HG03460 (cell line): ENCODE data around the gene ZFYVE9.
"Not testable (repeated sequence)": the region's sequence is repeated elsewhere in the genome, so short reads cannot be mapped to it uniquely, and the experiment has no call there.

Source experiments
- ATAC-seq: cut with Tn5 transposase; IDR thresholded peaks from one replicate; pipeline ENCODE4 v1.9.1; 2021; ENCODE audit not compliant: unreplicated experiment

The ZFYVE9 gene

DNA sequence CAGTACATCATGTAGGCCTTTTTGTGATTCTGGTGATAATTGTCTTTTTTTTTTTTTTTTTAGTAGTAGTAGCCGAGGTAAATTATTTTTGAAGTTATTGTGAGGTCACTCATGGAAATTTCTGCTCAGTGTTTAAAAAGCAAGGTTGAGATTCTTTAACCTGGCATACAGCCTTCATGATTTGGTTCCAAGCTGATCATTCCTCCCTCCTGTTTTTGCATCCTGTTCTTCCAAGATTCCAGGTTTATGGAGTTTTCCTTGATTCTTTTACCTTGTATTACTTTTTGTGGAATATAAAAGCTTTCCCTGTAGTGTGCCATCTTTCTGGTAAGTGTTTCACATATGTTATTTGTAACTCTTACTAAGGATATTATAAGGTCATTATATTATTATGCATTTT lies 9.1 kb downstream of the ZFYVE9 start:
- no peak for ATAC-seq

DNA sequence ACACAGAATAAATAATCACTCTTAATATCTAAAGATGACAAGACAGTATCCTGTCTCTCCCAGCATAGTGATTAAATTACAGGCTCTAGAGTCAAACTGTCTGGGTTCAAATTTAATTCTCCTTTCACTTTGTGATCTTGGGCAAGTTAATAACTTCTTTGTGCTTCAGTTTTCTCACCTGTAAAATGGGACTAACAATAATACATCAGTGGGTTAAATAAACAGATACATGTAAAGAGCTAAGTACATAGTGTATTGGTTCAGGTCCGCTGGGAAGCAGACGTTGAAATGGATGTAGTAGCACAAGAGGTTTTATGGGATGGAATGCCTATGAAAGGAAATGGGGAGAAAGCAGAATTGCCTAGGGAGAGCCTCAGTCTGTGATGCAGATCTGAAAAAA lies 10.7 kb downstream of the ZFYVE9 start:
- ATAC-seq, result no peak

DNA sequence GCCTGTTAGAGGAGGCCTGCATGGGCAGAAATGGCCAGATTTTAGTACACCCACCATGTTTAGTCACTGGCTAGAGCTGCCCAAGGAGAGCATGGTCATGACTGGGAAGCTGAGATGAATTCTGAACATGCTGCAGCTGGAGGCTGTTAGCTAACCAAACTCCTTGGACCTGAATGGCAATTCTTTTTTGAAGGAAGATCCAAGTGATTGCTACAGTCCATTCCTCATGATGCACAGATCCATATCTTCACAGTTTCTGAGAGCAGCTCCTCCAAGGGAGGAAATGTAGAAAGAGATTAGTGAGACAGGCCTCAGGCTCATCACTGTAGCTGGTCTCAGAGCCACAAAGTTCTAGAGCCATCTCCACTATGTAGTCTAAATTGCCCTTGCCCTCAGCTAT lies 11.1 kb downstream of the ZFYVE9 start:
- no peak for ATAC-seq

DNA sequence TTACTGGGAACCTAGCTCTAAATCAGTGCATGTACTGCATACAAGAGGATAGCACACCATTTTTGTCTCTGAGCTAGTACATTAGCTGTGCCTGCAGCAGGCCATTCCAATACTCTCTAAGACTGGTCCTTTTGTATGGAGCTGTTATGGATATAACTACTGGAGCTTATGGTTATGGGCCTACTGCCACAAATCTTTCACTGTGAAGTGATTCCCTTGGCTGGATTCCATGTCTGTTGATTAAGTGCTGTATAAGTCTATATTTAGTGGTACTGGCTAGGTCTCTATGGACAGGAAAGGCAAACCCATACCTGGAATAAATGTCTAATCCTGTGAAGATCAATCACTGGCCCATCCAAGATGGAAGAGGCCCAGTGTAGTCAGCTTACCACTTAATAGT lies 12.0 kb downstream of the ZFYVE9 start:
- ATAC-seq, result no peak

DNA sequence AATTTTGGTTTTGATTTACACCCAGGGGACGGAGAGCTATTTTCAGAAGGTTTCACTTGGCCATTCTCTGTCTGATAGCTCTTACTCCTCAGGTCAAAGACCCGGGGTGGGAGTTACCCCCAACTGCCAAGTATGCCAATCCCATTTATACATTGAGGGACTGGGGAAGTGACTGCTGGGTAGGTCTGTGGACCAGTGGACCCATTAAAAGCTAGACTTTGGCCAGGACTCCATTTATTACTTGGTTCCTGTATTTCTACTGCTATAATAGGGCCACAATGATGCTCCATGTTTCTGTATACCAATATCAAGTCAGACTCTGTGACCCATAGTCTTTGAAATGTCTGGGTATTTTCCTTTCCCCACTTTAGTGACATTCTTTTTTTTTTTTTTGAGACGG lies 14.6 kb downstream of the ZFYVE9 start:
- ATAC-seq, result no peak

DNA sequence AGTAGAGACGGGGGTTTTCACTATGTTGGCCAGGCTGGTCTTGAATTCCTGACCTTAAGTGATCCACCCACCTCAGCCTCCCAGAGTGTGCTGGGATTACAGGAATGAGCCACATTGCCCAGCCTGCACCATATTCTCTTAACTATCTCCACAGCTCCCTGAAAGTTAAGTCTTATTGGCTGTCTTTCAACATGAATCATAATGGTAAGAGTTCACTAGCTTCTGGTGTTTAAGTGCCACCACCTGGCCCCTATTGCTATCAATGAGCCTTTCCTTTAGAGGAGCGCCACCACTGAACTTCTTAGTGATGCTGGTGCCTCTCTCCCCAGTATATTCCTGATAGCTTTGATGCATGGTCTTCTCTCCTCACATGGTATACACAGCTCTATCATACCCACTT lies 15.7 kb downstream of the ZFYVE9 start:
- no peak for ATAC-seq

DNA sequence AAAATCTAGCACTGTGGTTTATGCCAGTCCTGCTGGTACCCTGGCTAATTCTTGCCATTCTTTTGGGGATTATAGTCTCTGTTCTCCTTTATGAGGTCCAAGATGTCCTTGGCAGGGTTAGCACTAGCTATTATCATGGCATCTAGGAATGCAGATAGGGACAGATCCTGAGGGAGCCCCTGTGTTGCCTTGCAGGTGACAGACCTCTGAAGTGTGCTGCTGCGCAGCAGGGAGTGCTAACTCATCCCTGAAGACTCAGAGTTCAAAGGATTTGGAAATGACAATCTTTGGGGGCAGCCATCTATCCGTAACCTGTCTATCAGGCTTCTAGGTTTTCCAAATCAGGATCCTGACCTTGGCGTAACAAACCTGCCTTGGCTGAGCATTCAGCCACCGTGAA lies 16.3 kb downstream of the ZFYVE9 start:
- no peak for ATAC-seq

DNA sequence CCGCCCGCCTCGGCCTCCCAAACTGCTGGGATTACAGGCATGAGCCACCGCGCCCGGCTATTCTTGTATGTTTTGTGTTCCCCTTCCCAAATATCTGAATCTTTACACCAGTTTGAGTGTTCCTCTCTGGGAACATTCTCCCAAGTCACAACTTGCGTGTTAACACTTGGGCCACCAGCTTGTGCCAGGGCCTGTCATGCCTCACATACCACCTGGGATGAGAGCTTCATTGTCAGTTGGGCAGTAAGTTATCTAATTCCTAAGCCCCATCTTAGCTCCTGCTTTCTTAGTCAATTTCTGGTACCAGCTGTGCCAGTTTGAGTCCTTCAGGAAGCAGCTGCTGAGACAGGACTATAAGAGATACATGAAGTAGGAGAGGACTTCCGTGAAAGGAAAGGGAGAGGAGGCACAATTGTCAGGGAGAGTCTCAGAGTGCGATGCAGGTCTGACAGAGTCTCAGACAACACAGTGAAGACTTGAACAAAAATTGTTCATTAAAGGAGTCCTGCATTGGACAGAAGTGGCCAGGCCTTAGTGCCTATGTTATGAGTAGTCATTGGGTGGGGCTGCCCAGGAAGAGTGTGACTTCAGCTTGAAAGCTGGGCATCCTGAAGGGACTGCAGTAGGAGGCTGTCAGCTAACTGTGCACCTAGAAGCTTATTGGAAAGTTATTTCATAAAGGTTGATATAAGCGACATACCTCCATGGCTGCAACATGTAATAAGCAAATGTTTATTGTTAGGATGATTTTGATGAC lies 17.3 kb downstream of the ZFYVE9 start:
- ATAC-seq, result no peak

DNA sequence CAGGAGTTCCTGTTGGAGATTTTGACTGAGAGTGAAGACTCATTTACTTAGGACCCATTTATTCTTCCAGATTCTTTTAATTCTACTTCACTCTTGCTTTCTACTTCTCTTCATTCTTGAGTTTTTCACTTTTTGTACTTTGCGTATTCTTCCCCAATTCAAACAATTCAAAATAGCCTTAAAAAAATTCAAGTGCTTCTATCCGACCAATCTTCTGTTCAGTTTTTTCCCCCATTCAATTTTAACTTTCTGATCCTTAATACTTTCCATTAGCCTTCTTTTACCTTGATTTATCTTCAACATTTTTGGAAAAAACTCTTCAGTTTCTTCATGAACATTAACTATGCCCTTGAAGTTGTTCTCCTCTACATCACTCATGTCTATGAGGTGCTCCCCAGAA lies 21.1 kb downstream of the ZFYVE9 start:
- ATAC-seq, result no peak

DNA sequence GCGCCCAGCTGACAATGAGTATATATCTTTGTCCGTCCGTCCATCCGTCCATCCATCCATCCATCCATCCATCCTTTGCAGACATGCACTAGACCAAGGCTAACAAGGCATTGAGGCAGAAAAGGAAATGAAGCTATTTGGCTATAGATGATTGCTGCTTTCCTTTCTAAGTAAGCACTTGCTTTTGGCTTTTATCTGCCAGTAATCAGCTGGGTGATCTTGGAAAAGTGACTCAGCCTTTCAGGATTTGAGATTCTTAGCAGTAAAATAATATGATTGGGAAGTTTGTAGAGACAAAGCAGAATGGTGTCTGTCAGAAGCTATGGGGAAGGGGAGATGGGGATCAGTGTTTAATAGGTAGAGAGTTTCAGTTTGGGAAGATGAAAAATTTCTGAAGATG lies 22.7 kb downstream of the ZFYVE9 start:
- no peak for ATAC-seq

DNA sequence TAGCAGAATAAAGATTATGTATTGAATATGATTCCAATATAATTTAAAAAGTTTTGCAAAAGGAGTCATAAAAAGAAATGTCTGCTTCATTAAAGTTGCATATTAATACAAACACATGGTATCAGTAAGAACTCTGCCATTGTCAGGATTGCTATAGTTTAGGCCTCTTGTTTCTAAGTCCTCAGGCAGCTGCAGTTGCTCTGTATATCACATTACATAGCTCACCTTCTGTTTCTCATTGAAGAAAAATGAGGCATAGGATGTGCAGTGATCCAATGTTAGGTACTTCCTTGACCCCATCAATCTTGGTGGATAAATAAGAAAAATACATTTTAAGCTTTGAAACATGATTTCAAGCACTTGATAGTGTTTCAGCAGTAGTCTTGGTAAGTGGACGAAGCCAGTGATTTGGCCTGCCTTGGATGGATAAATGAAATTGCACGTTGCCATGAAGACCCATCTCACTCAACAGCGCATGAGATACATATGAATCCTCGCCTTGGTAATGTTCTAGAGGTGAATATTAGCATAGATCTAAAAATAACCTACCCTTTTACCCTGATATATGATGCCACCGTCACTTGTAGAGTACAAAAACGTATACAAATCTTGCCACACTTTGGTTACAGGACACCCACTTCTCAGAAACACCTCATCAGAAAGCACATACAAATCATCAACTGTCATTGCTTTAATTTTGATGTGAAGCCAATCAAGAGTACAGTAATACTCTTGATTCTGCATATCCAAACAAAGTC lies 25.3 kb downstream of the ZFYVE9 start:
- no peak for ATAC-seq

DNA sequence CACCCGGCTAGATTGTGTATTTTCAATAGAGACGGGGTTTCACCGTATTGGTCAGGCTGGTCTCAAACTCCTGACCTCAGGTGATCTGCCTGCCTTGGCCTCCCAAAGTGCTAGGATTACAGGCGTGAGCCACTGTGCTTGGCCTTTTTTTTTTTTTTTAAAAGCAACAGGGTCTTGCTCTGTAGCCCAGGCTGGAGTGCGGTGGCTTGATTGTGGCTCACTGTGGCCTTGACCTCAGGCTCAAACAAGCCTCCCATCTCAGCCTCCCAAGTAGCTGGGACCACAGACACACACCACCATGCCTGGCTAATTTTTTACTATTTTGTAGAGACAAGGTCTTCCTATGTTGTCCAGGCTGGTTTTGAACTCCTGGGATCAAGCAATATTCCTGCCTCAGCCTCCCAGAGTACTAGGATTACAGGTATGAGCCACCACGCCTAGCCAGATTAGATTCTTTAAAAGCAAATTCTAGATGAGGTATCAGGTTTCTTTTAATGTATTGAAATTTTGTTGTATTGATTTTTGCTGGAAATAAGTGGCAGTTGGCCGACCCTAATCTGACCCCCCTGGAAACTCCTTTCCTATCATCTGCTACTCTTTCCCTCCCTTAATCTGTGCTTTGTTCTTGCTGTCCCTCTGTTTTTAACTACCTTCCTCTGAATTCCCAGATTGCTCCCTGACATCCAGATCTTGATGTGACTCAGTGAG lies 26.6 kb downstream of the ZFYVE9 start:
- ATAC-seq, result no peak

DNA sequence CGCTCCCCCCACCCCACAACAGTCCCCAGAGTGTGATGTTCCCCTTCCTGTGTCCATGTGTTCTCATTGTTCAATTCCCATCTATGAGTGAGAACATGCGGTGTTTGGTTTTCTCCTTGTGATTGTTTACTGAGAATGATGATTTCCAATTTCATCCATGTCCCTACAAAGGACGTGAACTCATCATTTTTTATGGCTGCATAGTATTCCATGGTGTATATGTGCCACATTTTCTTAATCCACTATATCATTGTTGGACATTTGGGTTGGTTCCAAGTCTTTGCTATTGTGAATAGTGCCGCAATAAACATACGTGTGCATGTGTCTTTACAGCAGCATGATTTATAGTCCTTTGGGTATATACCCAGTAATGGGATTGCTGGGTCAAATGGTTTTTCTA lies 29.3 kb downstream of the ZFYVE9 start:
- ATAC-seq, result not testable (repeated sequence)

DNA sequence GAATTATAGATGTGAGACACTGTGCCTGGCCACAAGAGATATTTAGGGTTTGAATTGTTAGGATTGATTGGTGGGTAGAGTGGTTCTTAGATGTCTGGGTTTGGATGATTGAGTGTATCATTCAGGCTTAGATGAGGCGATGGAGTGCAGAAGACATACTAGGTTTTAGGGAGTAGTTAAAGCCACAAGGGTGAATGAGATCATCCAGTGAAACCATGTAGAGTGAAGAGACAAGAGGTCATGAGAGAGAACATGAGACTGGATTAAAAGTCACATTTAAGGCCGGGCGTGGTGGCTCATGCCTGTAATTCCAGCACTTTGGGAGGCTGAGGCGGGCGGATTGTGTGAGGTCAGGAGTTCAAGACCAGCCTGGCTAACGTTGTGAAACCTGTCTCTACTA lies 37.2 kb downstream of the ZFYVE9 start:
- ATAC-seq, result no peak

DNA sequence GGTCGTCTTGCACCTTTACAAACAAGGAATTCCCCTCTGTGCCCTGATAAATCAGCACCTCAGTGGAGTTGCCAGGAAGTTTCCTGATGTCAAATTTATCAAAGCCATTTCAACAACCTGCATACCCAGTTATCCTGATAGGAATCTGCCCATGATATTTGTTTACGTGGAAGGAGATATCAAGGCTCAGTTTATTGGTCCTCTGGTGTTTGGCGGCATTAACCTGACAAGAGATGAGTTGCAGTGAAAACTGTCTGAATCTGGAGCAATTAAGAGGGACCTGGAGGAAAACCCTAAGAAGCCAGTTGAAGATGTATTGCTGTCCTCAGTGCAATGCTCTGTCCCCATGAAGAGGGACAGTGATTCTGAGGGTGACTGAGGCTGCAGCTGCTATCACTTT lies 38.3 kb downstream of the ZFYVE9 start:
- no peak for ATAC-seq

DNA sequence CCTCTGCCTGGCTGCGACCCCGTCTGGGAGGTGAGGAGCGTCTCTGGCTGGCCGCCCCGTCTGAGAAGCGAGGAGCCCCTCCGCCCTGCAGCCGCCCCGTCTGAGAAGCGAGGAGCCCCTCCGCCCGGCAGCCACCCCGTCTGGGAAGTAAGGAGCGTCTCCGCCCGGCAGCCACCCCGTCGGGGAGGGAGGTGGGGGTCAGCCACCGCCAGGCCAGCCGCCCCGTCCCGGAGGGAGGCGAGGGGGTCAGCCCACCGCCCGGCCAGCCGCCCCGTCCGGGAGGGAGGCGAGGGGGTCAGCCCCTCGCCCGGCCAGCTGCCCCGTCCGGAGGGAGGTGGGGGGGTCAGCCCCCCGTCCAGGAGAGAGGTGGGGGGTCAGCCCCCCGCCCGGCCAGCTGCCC lies 39.9 kb downstream of the ZFYVE9 start:
- not testable (repeated sequence) for ATAC-seq

DNA sequence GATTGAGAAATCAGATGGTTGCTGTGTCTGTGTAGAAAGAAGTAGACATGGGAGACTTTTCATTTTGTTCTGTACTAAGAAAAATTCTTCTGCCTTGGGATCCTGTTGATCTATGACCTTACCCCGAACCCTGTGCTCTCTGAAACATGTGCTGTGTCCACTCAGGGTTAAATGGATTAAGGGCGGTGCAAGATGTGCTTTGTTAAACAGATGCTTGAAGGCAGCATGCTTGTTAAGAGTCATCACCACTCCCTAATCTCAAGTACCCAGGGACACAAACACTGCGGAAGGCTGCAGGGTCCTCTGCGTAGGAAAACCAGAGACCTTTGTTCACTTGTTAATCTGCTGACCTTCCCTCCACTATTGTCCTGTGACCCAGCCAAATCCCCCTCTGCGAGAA lies 40.4 kb downstream of the ZFYVE9 start:
- ATAC-seq, result not testable (repeated sequence)

DNA sequence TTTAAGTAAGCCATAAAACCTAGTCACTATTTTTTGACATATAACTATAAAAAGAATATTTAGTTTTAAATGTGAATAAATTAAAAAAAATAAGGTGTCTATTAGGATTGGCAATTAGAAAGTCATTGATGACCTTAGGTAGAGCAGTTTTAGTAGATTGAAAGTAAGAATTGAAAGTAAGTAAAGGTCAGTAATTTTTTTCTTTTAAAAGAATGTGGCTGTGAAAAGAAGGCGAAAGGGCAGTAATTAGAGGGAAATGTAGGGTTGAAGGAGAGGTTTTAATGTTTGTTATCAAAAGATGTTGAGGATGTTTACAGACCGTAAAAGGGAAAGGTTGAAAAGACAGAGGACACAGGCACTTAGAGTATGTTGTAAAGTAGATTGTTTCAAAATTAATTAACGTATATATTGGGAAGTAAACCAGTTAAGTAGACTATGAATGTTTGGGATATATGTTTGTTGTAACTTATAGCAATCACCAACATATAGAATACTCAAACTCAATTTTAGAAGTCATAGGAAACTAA lies 41.0 kb downstream of the ZFYVE9 start:
- no peak for ATAC-seq

DNA sequence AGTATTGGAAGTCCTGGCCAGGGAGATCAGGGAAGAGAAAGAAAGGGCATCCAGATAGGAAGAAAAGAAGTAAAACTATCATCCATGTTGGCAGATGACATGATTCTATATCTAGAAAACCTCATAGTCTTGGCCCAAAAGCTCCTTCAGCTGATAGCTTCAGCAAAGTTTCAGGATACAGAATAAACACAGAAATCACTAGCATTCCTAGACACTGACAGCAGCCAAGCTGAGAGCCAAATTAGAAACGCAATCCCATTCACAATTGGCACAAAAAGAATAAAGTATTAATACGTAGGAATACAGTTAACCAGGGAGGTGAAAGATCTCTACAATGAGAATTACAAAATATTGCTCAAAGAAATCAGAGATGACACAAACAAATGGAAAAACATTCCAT lies 44.6 kb downstream of the ZFYVE9 start:
- no peak for ATAC-seq

DNA sequence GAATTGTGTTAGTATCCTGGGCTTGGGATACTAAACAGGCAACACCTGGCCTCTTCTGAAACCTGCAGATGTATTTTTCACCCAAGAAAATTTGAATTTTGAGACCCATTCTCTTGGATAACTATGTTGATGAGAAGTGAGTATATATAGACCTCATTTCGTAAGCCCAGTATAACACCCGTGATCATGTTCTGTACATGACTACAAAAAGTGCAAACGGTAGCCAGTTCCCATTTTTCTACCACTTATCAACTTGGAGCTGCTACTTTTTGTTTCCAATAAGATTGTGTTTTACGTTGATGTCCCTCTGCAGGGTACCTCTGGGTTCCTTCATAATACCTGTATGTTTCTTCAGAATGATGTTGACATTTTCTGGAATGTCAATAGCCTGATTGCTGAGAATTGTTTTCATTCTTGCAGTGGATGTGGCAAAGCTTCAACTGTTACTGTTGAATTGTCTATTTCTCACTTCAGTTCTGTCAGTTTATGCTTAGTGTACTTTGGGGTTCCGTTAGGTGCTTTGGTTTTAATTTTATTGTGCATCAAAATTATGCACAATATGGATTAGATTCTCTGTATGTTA lies 48.1 kb downstream of the ZFYVE9 start:
- ATAC-seq, result no peak

DNA sequence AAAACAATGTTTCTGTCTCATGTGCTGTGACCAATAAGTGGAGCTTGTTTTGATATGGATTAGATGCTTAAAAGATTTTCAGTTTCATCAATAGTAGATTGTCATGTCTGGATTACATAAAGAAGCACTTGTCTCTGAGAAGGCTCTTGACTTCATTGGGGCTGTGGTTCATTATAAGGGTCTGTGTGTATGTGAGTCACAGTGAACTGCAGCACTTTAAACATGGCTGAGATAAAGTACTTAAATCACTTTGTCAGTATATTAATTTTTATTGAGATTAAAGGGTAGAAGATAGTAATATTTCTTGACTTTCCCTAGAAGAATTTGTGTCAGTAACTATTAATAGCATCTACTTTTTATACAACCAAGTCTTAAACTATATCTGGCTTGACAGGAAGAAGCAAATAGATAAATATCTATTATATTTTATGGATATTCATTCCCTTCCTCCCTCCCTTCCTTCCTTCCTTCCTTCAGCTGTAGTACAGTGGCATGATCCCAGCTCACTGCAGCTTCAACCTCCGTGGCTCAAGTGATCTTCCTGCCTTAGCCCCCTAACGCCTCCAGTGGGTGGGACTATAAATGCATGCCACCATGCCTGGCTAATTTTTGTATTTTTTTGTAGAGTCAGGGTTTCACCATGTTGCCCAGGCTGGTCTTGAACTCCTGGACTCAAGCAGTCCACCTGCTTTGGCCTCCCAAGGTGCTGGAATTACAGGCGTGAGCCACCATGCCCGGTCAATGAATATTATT lies 48.8 kb downstream of the ZFYVE9 start:
- no peak for ATAC-seq
